ENCODE measurements around the gene CD69. TPM values are rescaled to one million over a fixed set of nuclear protein-coding genes. Genes with fewer than 3 reads are reported as not detected.

CD69 gene
- polyA plus RNA-seq, 1 donor from 2014 or later, result 0.72 TPM

DNA sequence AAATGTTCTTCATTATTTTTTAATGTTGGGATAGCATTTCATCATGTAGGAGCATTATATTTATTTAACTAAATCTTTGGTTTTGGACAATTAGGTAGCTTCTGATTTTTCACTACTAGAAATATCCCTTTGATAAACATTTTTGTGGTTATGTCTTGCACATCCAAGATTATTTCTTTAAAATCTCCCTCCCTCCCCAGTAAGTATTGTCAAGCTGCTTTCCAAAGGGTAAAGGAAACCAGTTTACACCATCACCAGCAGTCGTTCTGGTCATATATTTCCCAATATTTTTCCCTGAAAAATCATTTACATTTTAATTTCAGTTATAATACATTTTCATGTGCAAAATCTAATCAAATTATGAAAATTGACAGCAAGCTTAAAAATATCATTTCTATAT, 11.1 kb downstream of the CD69 start:
- no peaks in the 10 kb centered on the region for H3K9me2 ChIP-seq (ENCODE audit: insufficient read depth, low read length)
- H3K4me2 ChIP-seq (ENCODE audit: low read length), result no peak overlapping the region
- H3K36me3 ChIP-seq (ENCODE audit: insufficient read depth, low read length), result no peaks in the 10 kb centered on the region
- H3K27ac ChIP-seq (ENCODE audit: low read length), result no peak overlapping the region
- TF ChIP-seq EZH2 (IDR thresholded peaks at IDR 0.05; ENCODE audit: borderline replicate concordance, insufficient read depth, low read length, poor library complexity, severe bottlenecking), result no peak
- TF ChIP-seq, protein P1, sequence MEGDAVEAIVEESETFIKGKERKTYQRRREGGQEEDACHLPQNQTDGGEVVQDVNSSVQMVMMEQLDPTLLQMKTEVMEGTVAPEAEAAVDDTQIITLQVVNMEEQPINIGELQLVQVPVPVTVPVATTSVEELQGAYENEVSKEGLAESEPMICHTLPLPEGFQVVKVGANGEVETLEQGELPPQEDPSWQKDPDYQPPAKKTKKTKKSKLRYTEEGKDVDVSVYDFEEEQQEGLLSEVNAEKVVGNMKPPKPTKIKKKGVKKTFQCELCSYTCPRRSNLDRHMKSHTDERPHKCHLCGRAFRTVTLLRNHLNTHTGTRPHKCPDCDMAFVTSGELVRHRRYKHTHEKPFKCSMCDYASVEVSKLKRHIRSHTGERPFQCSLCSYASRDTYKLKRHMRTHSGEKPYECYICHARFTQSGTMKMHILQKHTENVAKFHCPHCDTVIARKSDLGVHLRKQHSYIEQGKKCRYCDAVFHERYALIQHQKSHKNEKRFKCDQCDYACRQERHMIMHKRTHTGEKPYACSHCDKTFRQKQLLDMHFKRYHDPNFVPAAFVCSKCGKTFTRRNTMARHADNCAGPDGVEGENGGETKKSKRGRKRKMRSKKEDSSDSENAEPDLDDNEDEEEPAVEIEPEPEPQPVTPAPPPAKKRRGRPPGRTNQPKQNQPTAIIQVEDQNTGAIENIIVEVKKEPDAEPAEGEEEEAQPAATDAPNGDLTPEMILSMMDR (IDR thresholded peaks at IDR 0.05; ENCODE audit: poor library complexity, severe bottlenecking), result no peak
- no peak for TF ChIP-seq MXI1 (conservative IDR thresholded peaks at IDR 0.05; ENCODE audit: poor library complexity, severe bottlenecking)
- no peaks in the 10 kb centered on the region for H3K27me3 ChIP-seq (ENCODE audit: insufficient read depth, low read depth, low read length)
- H3K9me3 ChIP-seq (ENCODE audit: low read length), result no peaks in the 10 kb centered on the region
- H3K79me2 ChIP-seq (replicated peaks; ENCODE audit: insufficient read depth, low read length), result no peaks in the 10 kb centered on the region
- no peak overlapping the region for H3K4me3 ChIP-seq (ENCODE audit: low read length)
- H4K20me1 ChIP-seq (ENCODE audit: insufficient read depth), result no peaks in the 10 kb centered on the region
- H3K9ac ChIP-seq (ENCODE audit: low read length), result no peak overlapping the region
- H3F3A ChIP-seq (ENCODE audit: insufficient read depth, low read length, poor library complexity, severe bottlenecking), result no peaks in the 10 kb centered on the region
- no peak overlapping the region for H2AFZ ChIP-seq (ENCODE audit: low read depth, low read length)

GRCh38 chr12:9745199-9745598, 15.5 kb downstream of the CD69 start:
- H3K27ac ChIP-seq (ENCODE audit: low read length), result no peak overlapping the region
- no peak overlapping the region for H3K9ac ChIP-seq (ENCODE audit: low read length)
- H3K4me2 ChIP-seq (ENCODE audit: low read length), result no peak overlapping the region
- TF ChIP-seq EZH2 (IDR thresholded peaks at IDR 0.05; ENCODE audit: borderline replicate concordance, insufficient read depth, low read length, poor library complexity, severe bottlenecking), result no peak
- TF ChIP-seq TAF1 (IDR thresholded peaks at IDR 0.05; ENCODE audit: low read depth), result no peak
- TF ChIP-seq EP300 (conservative IDR thresholded peaks at IDR 0.05; ENCODE audit: poor library complexity, severe bottlenecking), result no peak
- TF ChIP-seq SMC3 (conservative IDR thresholded peaks at IDR 0.05; ENCODE audit: poor library complexity), result no peak
- H3K79me2 ChIP-seq (replicated peaks; ENCODE audit: insufficient read depth, low read length), result no peaks in the 10 kb centered on the region
- no peaks in the 10 kb centered on the region for H3F3A ChIP-seq (ENCODE audit: insufficient read depth, low read length, poor library complexity, severe bottlenecking)
- no peaks in the 10 kb centered on the region for H3K27me3 ChIP-seq (ENCODE audit: insufficient read depth, low read depth, low read length)
- H3K9me3 ChIP-seq (ENCODE audit: low read length), result no peaks in the 10 kb centered on the region
- no peak overlapping the region for H2AFZ ChIP-seq (ENCODE audit: low read depth, low read length)
- H3K36me3 ChIP-seq (ENCODE audit: insufficient read depth, low read length), result no peaks in the 10 kb centered on the region
- H3K4me3 ChIP-seq (ENCODE audit: low read length), result no peak overlapping the region
- H4K20me1 ChIP-seq (ENCODE audit: insufficient read depth), result no peaks in the 10 kb centered on the region
- no peaks in the 10 kb centered on the region for H3K9me2 ChIP-seq (ENCODE audit: insufficient read depth, low read length)

- Histone ChIP-seq H3K9me2 (ENCODE audit: insufficient read depth, low read length) (no peaks in the 10 kb centered on the region), H3K27me3 (ENCODE audit: insufficient read depth, low read depth, low read length) (no peaks in the 10 kb centered on the region), H2AFZ (ENCODE audit: low read depth, low read length) (no peak overlapping the region), H4K20me1 (ENCODE audit: insufficient read depth) (no peaks in the 10 kb centered on the region), H3K9me3 (ENCODE audit: low read length) (no peaks in the 10 kb centered on the region), H3K9ac (ENCODE audit: low read length) (no peak overlapping the region), H3F3A (ENCODE audit: insufficient read depth, low read length, poor library complexity, severe bottlenecking) (no peaks in the 10 kb centered on the region), H3K4me2 (ENCODE audit: low read length) (no peak overlapping the region), H3K27ac (ENCODE audit: low read length) (no peak overlapping the region), H3K36me3 (ENCODE audit: insufficient read depth, low read length) (no peaks in the 10 kb centered on the region), H3K79me2 (replicated peaks; ENCODE audit: insufficient read depth, low read length) (no peaks in the 10 kb centered on the region), H3K4me3 (ENCODE audit: low read length) (no peak overlapping the region)
- TF ChIP-seq, protein P1 (IDR thresholded peaks at IDR 0.05; ENCODE audit: poor library complexity, severe bottlenecking), result no peak
- TF ChIP-seq TAF1 (IDR thresholded peaks at IDR 0.05; ENCODE audit: low read depth) (no peak), REST (IDR thresholded peaks at IDR 0.05; ENCODE audit: borderline replicate concordance) (no peak), RAD21 (conservative IDR thresholded peaks at IDR 0.05) (no peak), POLR2AphosphoS5 (IDR thresholded peaks at IDR 0.05) (no peak), EZH2 (IDR thresholded peaks at IDR 0.05; ENCODE audit: borderline replicate concordance, insufficient read depth, low read length, poor library complexity, severe bottlenecking) (no peak), EP300 (conservative IDR thresholded peaks at IDR 0.05; ENCODE audit: poor library complexity, severe bottlenecking) (no peak)
These were observed 18.0 kb downstream of the CD69 start for GRCh38 chr12:9742661-9743060.

All from neural cell (in vitro differentiated cells).